SU-DHL-6 (cell line): Measurements from ENCODE around the gene PKDCC.

ENCODE experiments used
- H2AFZ ChIP-seq: fragments of 200-600 bp; sonication (generic); 2 replicates; pipeline ENCODE4 v1.6.1; 2014; ENCODE audit warnings: low read depth, mild to moderate bottlenecking, moderate library complexity, mixed read lengths, antibody characterized with exemption, low read length; ENCODE audit not compliant: severe bottlenecking
- H3F3A ChIP-seq: fragments of 200-600 bp; shearing (Covaris generic); 2 replicates; pipeline ENCODE4 v1.6.0; 2016; ENCODE audit warnings: antibody characterized with exemption, mild to moderate bottlenecking; ENCODE audit not compliant: insufficient read depth
- H3K27ac ChIP-seq: fragments of 200-600 bp; sonication (generic); 2 replicates; pipeline ENCODE4 v1.5.1; 2016; ENCODE audit warnings: low read depth, mild to moderate bottlenecking, low read length, moderate library complexity, mixed read lengths
- H3K27me3 ChIP-seq: fragments of 200-600 bp; sonication (generic), shearing (Covaris generic); 2 replicates; pipeline ENCODE4 v1.6.0; 2014; ENCODE audit warnings: mild to moderate bottlenecking, low read length
- H3K36me3 ChIP-seq: fragments of 200-600 bp; sonication (generic); 2 replicates; pipeline ENCODE4 v1.6.1; 2014; ENCODE audit warnings: mild to moderate bottlenecking, low read length, mixed read lengths
- H3K4me2 ChIP-seq: fragments of 300-600, 200-600 bp; shearing (Covaris generic), sonication (generic); 2 replicates; pipeline ENCODE4 v1.6.0; 2014; ENCODE audit warnings: low read length, low read depth, mild to moderate bottlenecking; ENCODE audit not compliant: poor library complexity, severe bottlenecking
- H3K4me3 ChIP-seq: fragments of 200-600 bp; sonication (generic); 2 replicates; pipeline ENCODE4 v1.5.1; 2014; ENCODE audit warnings: antibody characterized with exemption, low read length, mild to moderate bottlenecking, mixed read lengths; ENCODE audit not compliant: insufficient read depth, poor library complexity, severe bottlenecking
- H3K79me2 ChIP-seq: fragments of 200-600 bp; sonication (generic); 2 replicates; pipeline ENCODE4 v1.6.1; 2014; ENCODE audit warnings: mild to moderate bottlenecking, low read length, moderate library complexity; ENCODE audit not compliant: insufficient read depth
- H3K9ac ChIP-seq: fragments of 200-600 bp; sonication (generic); 2 replicates; pipeline ENCODE4 v1.7.0; 2014; ENCODE audit warnings: mild to moderate bottlenecking, low read length
- H3K9me2 ChIP-seq: fragments of 200-600 bp; sonication (generic); replicated peaks from 2 replicates; pipeline ENCODE4 v1.6.1; 2014; ENCODE audit warnings: low read length; ENCODE audit not compliant: insufficient read depth
- H3K9me3 ChIP-seq: fragments of 200-600 bp; sonication (generic); 2 replicates; pipeline ENCODE4 v1.6.1; 2014; ENCODE audit warnings: low read length, mixed read lengths; ENCODE audit not compliant: insufficient read depth
- H4K20me1 ChIP-seq: fragments of 200-600 bp; sonication (generic); 2 replicates; pipeline ENCODE4 v1.6.1; 2014; ENCODE audit warnings: low read depth, mild to moderate bottlenecking, antibody characterized with exemption, low read length, moderate library complexity, mixed read lengths
- EZH2phosphoT487 ChIP-seq: fragments of 200-600 bp; sonication (generic), shearing (Covaris generic); conservative IDR thresholded peaks from 2 replicates; pipeline ENCODE4 v1.6.1; 2018; ENCODE audit warnings: mild to moderate bottlenecking, antibody characterized with exemption, low read length, moderate library complexity, mixed read lengths
- TF ChIP-seq, protein P1 (sequence below): fragments of 200-600 bp; sonication (generic); IDR thresholded peaks from one replicate; pipeline ENCODE4 v1.5.1; 2017; ENCODE audit warnings: antibody characterized with exemption, mild to moderate bottlenecking, low read length, moderate library complexity; ENCODE audit not compliant: insufficient read depth, poor library complexity, severe bottlenecking

The PKDCC gene

DNA sequence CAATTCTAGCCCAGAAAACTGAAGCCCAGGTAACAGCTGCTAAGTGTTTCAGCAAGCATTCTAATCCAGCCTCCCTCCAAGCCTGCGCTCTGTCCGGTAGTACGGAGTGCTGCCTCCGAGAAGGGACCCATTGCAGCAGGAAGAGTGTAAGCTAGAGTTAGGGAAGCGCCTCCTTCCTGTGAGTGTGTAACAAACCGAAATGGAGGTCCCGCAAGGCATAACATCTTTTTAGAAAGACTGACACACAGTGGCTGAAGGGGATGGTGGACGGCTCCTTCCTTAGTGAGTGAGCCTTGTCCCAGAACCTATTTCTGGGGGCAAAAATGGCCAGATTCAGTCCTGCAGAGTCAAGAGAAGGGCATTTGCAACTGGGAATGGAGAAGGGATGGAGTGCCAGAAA lies 12.2 kb downstream of the PKDCC start:
- H4K20me1 ChIP-seq, result no peaks in the 10 kb centered on the region
- no peaks in the 10 kb centered on the region for H3K9me2 ChIP-seq
- no peak overlapping the region for H3K27ac ChIP-seq
- H3K27me3 ChIP-seq, result no peaks in the 10 kb centered on the region
- H2AFZ ChIP-seq, result no peak overlapping the region
- H3F3A ChIP-seq, result no peaks in the 10 kb centered on the region
- no peaks in the 10 kb centered on the region for H3K79me2 ChIP-seq
- no peak overlapping the region for H3K9ac ChIP-seq
- no peaks in the 10 kb centered on the region for H3K9me3 ChIP-seq
- no peak overlapping the region for H3K4me2 ChIP-seq
- no peaks in the 10 kb centered on the region for H3K36me3 ChIP-seq
- no peak overlapping the region for H3K4me3 ChIP-seq
- TF ChIP-seq EZH2phosphoT487, result no peak
- TF ChIP-seq, protein P1, sequence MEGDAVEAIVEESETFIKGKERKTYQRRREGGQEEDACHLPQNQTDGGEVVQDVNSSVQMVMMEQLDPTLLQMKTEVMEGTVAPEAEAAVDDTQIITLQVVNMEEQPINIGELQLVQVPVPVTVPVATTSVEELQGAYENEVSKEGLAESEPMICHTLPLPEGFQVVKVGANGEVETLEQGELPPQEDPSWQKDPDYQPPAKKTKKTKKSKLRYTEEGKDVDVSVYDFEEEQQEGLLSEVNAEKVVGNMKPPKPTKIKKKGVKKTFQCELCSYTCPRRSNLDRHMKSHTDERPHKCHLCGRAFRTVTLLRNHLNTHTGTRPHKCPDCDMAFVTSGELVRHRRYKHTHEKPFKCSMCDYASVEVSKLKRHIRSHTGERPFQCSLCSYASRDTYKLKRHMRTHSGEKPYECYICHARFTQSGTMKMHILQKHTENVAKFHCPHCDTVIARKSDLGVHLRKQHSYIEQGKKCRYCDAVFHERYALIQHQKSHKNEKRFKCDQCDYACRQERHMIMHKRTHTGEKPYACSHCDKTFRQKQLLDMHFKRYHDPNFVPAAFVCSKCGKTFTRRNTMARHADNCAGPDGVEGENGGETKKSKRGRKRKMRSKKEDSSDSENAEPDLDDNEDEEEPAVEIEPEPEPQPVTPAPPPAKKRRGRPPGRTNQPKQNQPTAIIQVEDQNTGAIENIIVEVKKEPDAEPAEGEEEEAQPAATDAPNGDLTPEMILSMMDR, result no peak

- Histone ChIP-seq H3K9me3 (no peaks in the 10 kb centered on the region), H3K27me3 (no peaks in the 10 kb centered on the region), H3K9me2 (no peaks in the 10 kb centered on the region), H3K79me2 (no peaks in the 10 kb centered on the region), H3K4me3 (no peak overlapping the region), H3K27ac (no peak overlapping the region), H3K9ac (no peak overlapping the region), H3K36me3 (no peaks in the 10 kb centered on the region), H2AFZ (no peak overlapping the region), H3K4me2 (no peak overlapping the region), H4K20me1 (no peaks in the 10 kb centered on the region), H3F3A (no peaks in the 10 kb centered on the region)
- TF ChIP-seq, protein P1, result no peak
- TF ChIP-seq EZH2phosphoT487, result no peak
These were observed 13.1 kb downstream of the PKDCC start for GRCh38 chr2:42060718-42061619.

- H3K36me3 ChIP-seq, result no peaks in the 10 kb centered on the region
- TF ChIP-seq, protein P1, result no peak
- no peak for TF ChIP-seq EZH2phosphoT487
- no peak overlapping the region for H3K9ac ChIP-seq
- no peaks in the 10 kb centered on the region for H3K9me3 ChIP-seq
- H3K27me3 ChIP-seq, result no peaks in the 10 kb centered on the region
- no peaks in the 10 kb centered on the region for H3K9me2 ChIP-seq
- no peaks in the 10 kb centered on the region for H4K20me1 ChIP-seq
- no peak overlapping the region for H3K27ac ChIP-seq
- no peak overlapping the region for H3K4me2 ChIP-seq
- H3K79me2 ChIP-seq, result no peaks in the 10 kb centered on the region
- H2AFZ ChIP-seq, result no peak overlapping the region
- H3K4me3 ChIP-seq, result no peak overlapping the region
- no peaks in the 10 kb centered on the region for H3F3A ChIP-seq
These were observed 14.0 kb downstream of the PKDCC start for GRCh38 chr2:42061839-42062238.
